Heart left ventricle (tissue), 16 donors: ENCODE measurements around the gene TSPAN32. TPM values are rescaled to one million over a fixed set of nuclear protein-coding genes. Genes with fewer than 3 reads are reported as not detected.

ENCODE experiments used
- ATAC-seq, 4 donors: fragments of 200-7000 bp; cut with Tn5 transposase; one replicate each; pipeline ENCODE4 v1.9.1; 2020 to 2022; ENCODE audit warnings: moderate library complexity in 4 of 4, mild to moderate bottlenecking in 3 of 4, moderate number of reproducible peaks in 1 of 4
- DNase-seq, 5 donors: peaks; one replicate each; pipeline ENCODE4 v3.0.0-alpha.2; 2020
- H3K27ac ChIP-seq, 12 donors: fragments of 200-600 bp; sonication (generic) in 4 of 12; one replicate each; pipeline versions ENCODE4 v1.5.0 to v1.8.0; 2016 to 2022; ENCODE audit warnings: mild to moderate bottlenecking in 2 of 12
- H3K27me3 ChIP-seq, 9 donors: fragments of 200-600 bp; sonication (generic) in 2 of 9; one replicate each; pipeline versions ENCODE4 v1.5.1 to v1.8.0; 2016 to 2022; ENCODE audit warnings: mild to moderate bottlenecking in 3 of 9
- H3K36me3 ChIP-seq, 9 donors: fragments of 200-600 bp; sonication (generic) in 2 of 9; one replicate each; pipeline versions ENCODE4 v1.5.0 to v1.8.0; 2018 to 2022; ENCODE audit warnings: mild to moderate bottlenecking in 2 of 9
- H3K4me1 ChIP-seq, 12 donors: fragments of 200-600 bp; sonication (generic) in 4 of 12; one replicate each; pipeline versions ENCODE4 v1.5.0 to v1.8.0; 2016 to 2022; ENCODE audit warnings: mild to moderate bottlenecking in 3 of 12
- H3K4me3 ChIP-seq, 12 donors: fragments of 200-600 bp; sonication (generic) in 4 of 12; one replicate each; pipeline versions ENCODE4 v1.5.0 to v1.8.0; 2017 to 2022; ENCODE audit warnings: mild to moderate bottlenecking in 9 of 12, moderate library complexity in 4 of 12
- H3K9me3 ChIP-seq, 12 donors: fragments of 200-600 bp; sonication (generic) in 4 of 12; one replicate each; pipeline versions ENCODE4 v1.5.0 to v1.8.0; 2016 to 2022; ENCODE audit warnings: mild to moderate bottlenecking in 1 of 12
- CTCF ChIP-seq, 12 donors: fragments of 200-600 bp; sonication (generic) in 4 of 12; IDR thresholded peaks; one replicate each; pipeline versions ENCODE4 v1.5.0 to v1.8.0; 2018 to 2022; ENCODE audit warnings: antibody characterized with exemption in 12 of 12, mild to moderate bottlenecking in 5 of 12
- POLR2A ChIP-seq, 2 donors: fragments of 450-650 bp; IDR thresholded peaks; one replicate each; pipeline ENCODE4 v1.6.1; 2017; ENCODE audit warnings: antibody characterized with exemption in 2 of 2, mild to moderate bottlenecking in 2 of 2, moderate library complexity in 2 of 2
- WGBS, 4 donors: extraction: QIAGEN DNeasy Blood & Tissue Kit in 2 of 4; methylation state at CpG; one replicate each; pipeline versions ENCODE4 v1.1.5 to v1.1.7; 2013 to 2018; 5-methylcytosine and 5-hydroxymethylcytosine counted together
- intact Hi-C, 10 donors: fragments of 100-400 bp; cut with DNase I; formaldehyde crosslinking; loops; one replicate each; pipeline versions ENCODE4 v1.11.1 to v1.14.2; 2022
- polyA plus RNA-seq, 2 donors: library from polyadenylated mRNA; stranded (reverse); fragments of 200-250 nt; gene quantifications; one replicate each; pipeline ENCODE4 v1.2.3, GENCODE V29; 2013
- total RNA-seq, 9 donors: library from RNA; depleted of rRNA in 2 of 9; stranded (reverse); fragments of >200 nt in 2 of 9; fragmentation: NEBNext Ultra II Directional in 3 of 9; extraction: Animal tissue kit (Norgen Biotek cat#: 25700) in 3 of 9; gene quantifications; one replicate each; pipeline versions ENCODE4 v1.1.0 to v1.2.4, GENCODE V29; 2016 to 2023
- donor health status: ischemic (EF 13 %, LVEDD 7.1; RV severe dilation, severe dysfunction).
- donor health status: healthy with polysubstance abuse.
- donor health status: DM: no; HTN: yes; CAD: no.
- donor health status: DM: no; HTN: no; CAD: no.
- donor health status: ischemic (EF 25% LVEDD 6.9; RV normal size, moderate dysfunction).
- donor health status: ischemic (EF 25% LVEDD 5.7; RV mildly dilated, moderate dysfunction).
- donor health status: healthy.
- donor health status: DM: yes; HTN: yes; CAD: no.
- donor health status: ischemic (EF 35%, LVEDD 5.7; RV mildly dilated, moderate dysfunction).
- donor health status: nonischemic (EF 11% LVEDD 7.7; RV severe dilation, severe dysfunction).
- donor health status: DM: yes; HTN: yes; CAD: no.
- donor health status: PGD.
- donor health status: ischemic (EF 29% LVEDD 5.4; RV normal size, mild dysfunction).
- donor health status: nonischemic (EF 23%, LVEDD 6.1; RV moderate dilation, normal function).

The TSPAN32 gene
- total and polyA plus RNA-seq, 11 donors, result 3.5 to 29.5 (median 18.0) TPM

- Histone ChIP-seq H3K4me3 (no peak overlapping the region), H3K36me3 (no peaks in the 10 kb centered on the region), H3K9me3 (peaks cover 0 to 9% (median 0%) of the 10 kb centered on the region in 12 donors), H3K27ac (no peak overlapping the region), H3K27me3 (peaks cover 0 to 24% (median 0%) of the 10 kb centered on the region in 9 donors), H3K4me1 (no peaks in the 10 kb centered on the region)
- intact Hi-C loops, result no loop called here
- TF ChIP-seq CTCF (IDR thresholded peaks at IDR 0.05) (no peak), POLR2A (IDR thresholded peaks at IDR 0.05) (no peak)
- DNase-seq (peak in 2 of 5 donors; percentile 9 to 44), ATAC-seq (no peak)
- WGBS, 4 donors, result 85 to 90% (median 88%) methylated on average over 17 to 31 of the region's 31 CpGs
Measured at GRCh38 chr11:2256951-2257700, 44.7 kb upstream of the TSPAN32 start.

GRCh38 chr11:2258501-2259465, 43.0 kb upstream of the TSPAN32 start:
- peaks cover 0 to 27% (median 0%) of the 10 kb centered on the region in 9 donors for H3K27me3 ChIP-seq
- DNase-seq, result peak in 2 of 5 donors; percentile 15 to 49
- intact Hi-C loops, result no loop called here
- H3K36me3 ChIP-seq, result no peaks in the 10 kb centered on the region
- H3K4me3 ChIP-seq, result no peak overlapping the region
- H3K27ac ChIP-seq, result no peak overlapping the region
- H3K9me3 ChIP-seq, result peaks cover 0 to 9% (median 0%) of the 10 kb centered on the region in 12 donors
- WGBS, 4 donors, result 86 to 90% (median 88%) methylated on average over 27 to 29 of the region's 29 CpGs
- no peaks in the 10 kb centered on the region for H3K4me1 ChIP-seq
- TF ChIP-seq CTCF (IDR thresholded peaks at IDR 0.05) (no peak), POLR2A (IDR thresholded peaks at IDR 0.05) (no peak)
- peak in 1 of 4 donors; percentile 9 for ATAC-seq

GRCh38 chr11:2259466-2259830, 42.4 kb upstream of the TSPAN32 start:
- H3K4me1 ChIP-seq, result no peaks in the 10 kb centered on the region
- no peaks in the 10 kb centered on the region for H3K36me3 ChIP-seq
- TF ChIP-seq POLR2A (IDR thresholded peaks at IDR 0.05) (no peak), CTCF (IDR thresholded peaks at IDR 0.05) (no peak)
- no peak overlapping the region for H3K4me3 ChIP-seq
- ATAC-seq, result no peak
- WGBS, 4 donors, result 82 to 92% (median 88%) methylated on average over 3 to 8 of the region's 8 CpGs
- peaks cover 0 to 4% (median 0%) of the 10 kb centered on the region in 12 donors for H3K9me3 ChIP-seq
- H3K27ac ChIP-seq, result no peak overlapping the region
- peak in 2 of 5 donors; percentile 15 to 24 for DNase-seq
- intact Hi-C loops, result no loop called here
- H3K27me3 ChIP-seq, result peaks cover 0 to 27% (median 0%) of the 10 kb centered on the region in 9 donors
